ENCODE data around the gene MSANTD7.
"Not testable (repeated sequence)": the region's sequence is repeated elsewhere in the genome, so short reads cannot be mapped to it uniquely, and the experiment has no call there.

Gene MSANTD7

GRCh38 chr10:14837003-14837756, 926 bp upstream of the MSANTD7 start:
- DNase-seq = no peak

- DNase-seq = peak; percentile 13
Measured at GRCh38 chr10:14838582-14839304, 637 bp downstream of the MSANTD7 start.

- no peak for DNase-seq
Measured at GRCh38 chr10:14839305-14839695, 1.2 kb downstream of the MSANTD7 start.

GRCh38 chr10:14840178-14840577, 2.1 kb downstream of the MSANTD7 start:
- no peak for DNase-seq

GRCh38 chr10:14843327-14843988, 5.4 kb downstream of the MSANTD7 start:
- no peak for DNase-seq

GRCh38 chr10:14844948-14845347, 6.8 kb downstream of the MSANTD7 start:
- DNase-seq = no peak

- DNase-seq = no peak
Measured at GRCh38 chr10:14852236-14852635, 14.1 kb downstream of the MSANTD7 start.

- no peak for DNase-seq
Measured at GRCh38 chr10:14855453-14855852, 17.3 kb downstream of the MSANTD7 start.

GRCh38 chr10:14858338-14858960, 20.3 kb downstream of the MSANTD7 start:
- no peak for DNase-seq

GRCh38 chr10:14859043-14859442, 20.9 kb downstream of the MSANTD7 start:
- DNase-seq = no peak

GRCh38 chr10:14859775-14860174, 21.7 kb downstream of the MSANTD7 start:
- DNase-seq = no peak

- DNase-seq = no peak
Measured at GRCh38 chr10:14860791-14861190, 22.7 kb downstream of the MSANTD7 start.

GRCh38 chr10:14864466-14864865, 26.4 kb downstream of the MSANTD7 start:
- not testable (repeated sequence) for DNase-seq

- not testable (repeated sequence) for DNase-seq
Measured at GRCh38 chr10:14864871-14865270, 26.8 kb downstream of the MSANTD7 start.

- no peak for DNase-seq
Measured at GRCh38 chr10:14873090-14873760, 35.1 kb downstream of the MSANTD7 start.

- no peak for DNase-seq
Measured at GRCh38 chr10:14875941-14876340, 37.8 kb downstream of the MSANTD7 start.

GRCh38 chr10:14876764-14877163, 38.7 kb downstream of the MSANTD7 start:
- DNase-seq = no peak

- peak; percentile 85 for DNase-seq
Measured at GRCh38 chr10:14878266-14879123, 40.4 kb downstream of the MSANTD7 start, which contains the start of gene SUV39H2. TSS of gene SUV39H2 (plus strand) at chr10:14878866. CDS start at chr10:14878889, 23 bp downstream.

- DNase-seq = peak; percentile 29
Measured at GRCh38 chr10:14879124-14879927, 41.2 kb downstream of the MSANTD7 start.

GRCh38 chr10:14879928-14880193, 41.8 kb downstream of the MSANTD7 start:
- no peak for DNase-seq

GRCh38 chr10:14880229-14880628, 42.1 kb downstream of the MSANTD7 start:
- no peak for DNase-seq
